GM12873 (cell line): ENCODE results near the gene CNTNAP2.

Source experiments
- CTCF ChIP-seq: IDR thresholded peaks from 2 replicates; pipeline ENCODE4 v1.5.1; 2012; ENCODE audit warnings: low read depth, mild to moderate bottlenecking, moderate library complexity, low read length, control low read depth; ENCODE audit not compliant: insufficient read depth; ENCODE audit errors: missing control alignments

Gene CNTNAP2

DNA sequence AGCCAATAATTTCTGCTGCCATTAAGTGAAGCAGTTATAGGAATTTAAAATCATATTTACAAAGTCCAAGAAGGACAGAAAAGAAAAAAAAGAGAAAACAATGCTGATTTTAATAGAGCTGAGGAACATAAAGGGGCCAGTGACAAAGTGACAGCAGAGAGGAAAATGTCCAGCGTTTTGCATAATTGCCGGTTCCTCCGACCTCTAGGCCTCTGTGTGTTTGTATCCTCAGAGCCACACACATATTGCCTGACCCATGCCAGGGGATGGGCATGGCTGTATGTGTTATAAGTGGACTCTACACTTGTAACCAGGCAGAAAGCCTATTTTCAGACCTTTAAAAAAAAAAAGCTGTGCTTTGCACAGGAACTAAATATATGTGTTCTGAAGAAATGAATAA is 2107.1 kb downstream of the CNTNAP2 start:
- TF ChIP-seq CTCF: no peak

GRCh38 chr7:148230296-148230695 is 2113.7 kb downstream of the CNTNAP2 start:
- TF ChIP-seq CTCF: no peak

GRCh38 chr7:148230883-148231282 is 2114.3 kb downstream of the CNTNAP2 start:
- TF ChIP-seq CTCF: no peak

- no peak for TF ChIP-seq CTCF
These were observed 2116.2 kb downstream of the CNTNAP2 start for GRCh38 chr7:148232784-148233183.

DNA sequence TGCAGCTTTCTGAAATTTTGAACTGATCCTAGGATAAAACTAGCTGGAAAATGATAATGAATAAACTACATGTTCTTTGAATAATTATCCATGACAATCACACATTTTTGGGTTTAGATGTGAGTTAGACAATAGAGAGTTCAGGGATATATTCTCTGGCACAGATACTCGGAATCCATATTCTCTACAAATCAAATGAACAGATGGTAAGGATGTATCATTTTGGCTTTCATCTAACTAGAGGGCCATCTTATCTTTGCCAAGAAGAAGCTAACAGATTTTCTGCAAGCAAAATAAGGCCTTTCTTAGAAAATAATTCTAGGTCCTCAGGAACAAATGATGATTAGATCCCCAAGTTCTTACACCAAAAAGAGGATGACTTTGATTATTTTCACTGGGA is 2118.1 kb downstream of the CNTNAP2 start:
- no peak for TF ChIP-seq CTCF

DNA sequence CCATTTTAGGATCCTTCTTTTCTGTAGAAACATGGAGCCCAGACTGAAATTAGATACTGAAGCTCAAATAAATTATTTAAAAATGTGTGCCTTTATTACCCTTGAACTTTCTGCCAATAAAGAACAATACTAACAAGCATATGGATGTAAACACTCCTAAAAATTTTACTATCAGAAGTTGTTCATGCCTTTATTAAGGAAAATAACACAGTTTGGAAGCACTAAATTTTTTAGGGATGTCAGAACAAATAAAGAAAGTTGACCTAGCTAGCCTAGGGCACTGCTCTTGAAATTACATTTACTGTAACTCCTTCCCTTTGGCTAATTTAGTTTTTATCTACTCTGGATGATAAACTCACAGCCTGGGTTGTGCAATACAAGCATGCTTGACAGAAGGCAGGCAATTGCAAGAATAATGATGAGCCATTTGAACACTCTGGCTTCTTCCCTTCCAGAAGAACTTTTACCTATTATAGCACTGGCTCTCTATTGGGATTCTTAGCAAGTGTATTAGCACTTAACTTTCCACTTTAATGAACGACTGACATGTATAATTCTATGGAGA is 2122.2 kb downstream of the CNTNAP2 start:
- no peak for TF ChIP-seq CTCF

- TF ChIP-seq CTCF: no peak
These were observed 2125.2 kb downstream of the CNTNAP2 start for GRCh38 chr7:148241700-148242293.
